Spleen (tissue), 13 donors: ENCODE results near the gene EMX1. TPM values are rescaled to one million over a fixed set of nuclear protein-coding genes. Genes with fewer than 3 reads are reported as not detected.
A peak's percentile ranks its signal among the peaks of the same experiment; 100 is the strongest.

Experiments
- DNase-seq: peaks from one replicate; pipeline ENCODE4 v3.0.0-alpha.2; 2020
- H3K27ac ChIP-seq, 8 donors: fragments of 200-600 bp; sonication (generic) in 7 of 8; 1 replicate in 4 of 8; 2 replicates in 4 of 8; pipeline versions ENCODE4 v1.5.0 to v1.8.0; 2016 to 2021; ENCODE audit warnings: inconsistent platforms in 4 of 8, mild to moderate bottlenecking in 4 of 8, moderate library complexity in 1 of 8
- H3K27me3 ChIP-seq, 7 donors: fragments of 200-600 bp; sonication (generic) in 6 of 7; replicated peaks in 1 of 7; 1 replicate in 4 of 7; 2 replicates in 3 of 7; pipeline versions ENCODE4 v1.5.0 to v1.8.0; 2016 to 2021; ENCODE audit warnings: inconsistent platforms in 3 of 7, mild to moderate bottlenecking in 1 of 7
- H3K36me3 ChIP-seq, 6 donors: fragments of 200-600 bp; sonication (generic) in 5 of 6; 1 replicate in 4 of 6; 2 replicates in 2 of 6; pipeline versions ENCODE4 v1.5.0 to v1.8.0; 2016 to 2021; ENCODE audit warnings: inconsistent platforms in 2 of 6
- H3K4me1 ChIP-seq, 6 donors: fragments of 200-600 bp; sonication (generic) in 5 of 6; 1 replicate in 3 of 6; 2 replicates in 3 of 6; pipeline versions ENCODE4 v1.5.0 to v1.8.0; 2016 to 2021; ENCODE audit warnings: inconsistent platforms in 3 of 6
- H3K4me3 ChIP-seq, 8 donors: fragments of 200-600 bp; sonication (generic) in 7 of 8; 1 replicate in 4 of 8; 2 replicates in 4 of 8; pipeline versions ENCODE4 v1.5.0 to v1.8.0; 2016 to 2021; ENCODE audit warnings: inconsistent platforms in 4 of 8, mild to moderate bottlenecking in 4 of 8, moderate library complexity in 2 of 8
- H3K9me3 ChIP-seq, 8 donors: fragments of 200-600 bp; sonication (generic) in 7 of 8; 1 replicate in 4 of 8; 2 replicates in 4 of 8; pipeline versions ENCODE4 v1.5.0 to v1.8.0; 2016 to 2021; ENCODE audit warnings: inconsistent platforms in 4 of 8
- CTCF ChIP-seq, 11 experiments: fragments of 200-600 bp in 7 of 11; fragments of 450-650 bp in 4 of 11; sonication (generic) in 4 of 11; IDR thresholded peaks in 8 of 11; conservative IDR thresholded peaks in 3 of 11; 1 replicate in 7 of 11; 2 replicates in 4 of 11; pipeline versions ENCODE4 v1.4.0 to v1.8.0; 2016 to 2021; ENCODE audit warnings: antibody characterized with exemption in 11 of 11, inconsistent platforms in 4 of 11, mild to moderate bottlenecking in 1 of 11
- POLR2A ChIP-seq, 3 donors: fragments of 450-650 bp; IDR thresholded peaks; one replicate each; pipeline ENCODE4 v1.5.1; 2017; ENCODE audit warnings: antibody characterized with exemption in 3 of 3, mild to moderate bottlenecking in 1 of 3
- POLR2AphosphoS5 ChIP-seq, 3 donors: sonication (generic); formaldehyde crosslinking; IDR thresholded peaks; one replicate each; pipeline ENCODE4 v1.5.1; 2017; ENCODE audit warnings: antibody characterized with exemption in 3 of 3
- WGBS, 5 donors: extraction: QIAGEN DNeasy Blood & Tissue Kit in 3 of 5; methylation state at CpG; one replicate each; pipeline versions ENCODE4 v1.1.5 to v1.1.7; 2013 to 2018; 5-methylcytosine and 5-hydroxymethylcytosine counted together
- intact Hi-C: fragments of 100-400 bp; cut with DNase I; formaldehyde crosslinking; loops from one replicate; pipeline ENCODE4 v1.15.0; 2023; ENCODE audit warnings: low total_unique reads
- long read RNA-seq, 2 donors: transcript quantifications; one replicate each; lab custom pipeline, GENCODE V29; 2026
- polyA plus RNA-seq, 3 donors: library from polyadenylated mRNA; stranded (reverse); fragments of 200-250 nt; gene quantifications; one replicate each; pipeline ENCODE4 v1.2.1, GENCODE V29; 2013
- total RNA-seq, 7 donors: library from RNA; depleted of rRNA in 3 of 7; stranded (reverse); fragments of >200 nt in 3 of 7; fragmentation: NEBNext Ultra II Directional in 4 of 7; extraction: Animal tissue kit (Norgen Biotek cat#: 25700) in 4 of 7; gene quantifications; one replicate each; pipeline versions ENCODE4 v1.1.0 to v1.2.1, GENCODE V29; 2016 to 2021
- donor health status: healthy with polysubstance abuse.
- donor health status: DM: no; HTN: no; CAD: no; lungs with moderate emphysema.
- donor health status: DM: no; HTN: no; CAD: no.
- donor health status: Bipolar disorder and iron deficiency.
- donor health status: healthy.
- donor health status: DM: no; HTN: no; CAD: no.
- donor health status: DM: yes; HTN: yes; CAD: no.

EMX1 gene
- total RNA-seq (not detected), polyA plus RNA-seq (not detected)
- long read RNA-seq, donor 1: 0 reads
- long read RNA-seq, donor 2: 0 reads

- peak within 1 kb of the TSS; percentile 18 to 68 (median 46) for H3K4me3 ChIP-seq
- H3K36me3 ChIP-seq: no peaks in the 10 kb centered on the region
- peaks cover 35 to 65% (median 61%) of the 10 kb centered on the region in 6 donors for H3K4me1 ChIP-seq
- H3K27me3 ChIP-seq: peaks cover 30 to 100% (median 100%) of the 10 kb centered on the region in 7 donors
- peak; percentile 79 for DNase-seq
- intact Hi-C loops: no loop called here
- no peak within 1 kb of the TSS for H3K27ac ChIP-seq
- H3K9me3 ChIP-seq: no peaks in the 10 kb centered on the region
- TF ChIP-seq POLR2A (IDR thresholded peaks at IDR 0.05): no peak
- no peak for TF ChIP-seq CTCF (IDR thresholded peaks at IDR 0.05 in 8 of 11, conservative IDR thresholded peaks at IDR 0.05 in 3 of 11)
- TF ChIP-seq POLR2AphosphoS5 (IDR thresholded peaks at IDR 0.05): no peak
- 0 to 2% (median 1%) methylated on average over 6 to 82 of the region's 82 CpGs for WGBS, 5 donors
These were observed at the start of gene EMX1 for GRCh38 chr2:72917138-72917876. Gene EMX1, plus strand, starts transcription at chr2:72917519. Its CDS starts 334 bp downstream, at chr2:72917853.

DNA sequence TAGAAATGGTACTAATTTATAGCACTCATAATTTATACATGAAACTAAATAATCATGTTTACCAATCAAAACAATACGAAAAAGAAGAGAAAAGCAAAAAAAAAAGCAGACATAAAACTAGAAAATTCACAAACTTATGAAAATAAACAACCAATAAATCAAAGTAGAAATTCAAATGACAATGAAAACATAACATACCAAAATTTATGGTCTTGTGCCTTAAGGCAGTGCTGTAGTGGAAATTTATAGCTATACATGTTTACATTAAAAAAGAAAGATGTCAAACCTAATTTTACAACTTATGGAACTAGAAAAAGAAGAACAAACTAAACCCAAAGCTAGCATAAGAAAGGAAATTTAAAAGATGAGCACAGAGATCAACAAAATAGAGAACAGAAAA, 46.3 kb upstream of the EMX1 start:
- DNase-seq: no peak
- Histone ChIP-seq H3K4me3 (no peak overlapping the region), H3K36me3 (no peaks in the 10 kb centered on the region), H3K9me3 (peaks cover 0 to 11% (median 2%) of the 10 kb centered on the region in 8 donors), H3K27ac (no peak overlapping the region), H3K4me1 (no peaks in the 10 kb centered on the region), H3K27me3 (peaks cover 0 to 36% (median 5%) of the 10 kb centered on the region in 7 donors)
- WGBS, 5 donors: 42 to 72% (median 51%) methylated on average over 1 of the region's 1 CpG
- intact Hi-C loops: no loop called here
- no peak for TF ChIP-seq CTCF (IDR thresholded peaks at IDR 0.05 in 8 of 11, conservative IDR thresholded peaks at IDR 0.05 in 3 of 11)
- TF ChIP-seq POLR2AphosphoS5 (IDR thresholded peaks at IDR 0.05): no peak
- no peak for TF ChIP-seq POLR2A (IDR thresholded peaks at IDR 0.05)

DNA sequence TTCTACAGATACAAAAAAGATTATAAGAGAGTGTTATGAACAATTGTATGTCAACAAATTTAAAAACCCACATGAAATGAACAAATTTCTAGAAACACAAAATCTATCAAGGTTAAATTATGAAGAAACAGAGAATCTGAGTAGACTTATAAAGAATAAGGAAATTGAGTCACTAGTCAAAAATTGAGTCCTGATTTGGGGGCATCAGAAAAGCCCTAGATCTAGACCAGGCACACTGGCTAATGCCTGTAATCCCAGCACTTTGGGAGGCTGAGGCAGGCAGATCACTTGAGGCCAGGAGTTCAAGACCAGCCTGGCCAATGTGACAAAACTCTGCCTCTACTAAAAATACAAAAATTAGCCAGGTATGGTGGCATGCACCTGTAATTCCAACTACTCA, 45.4 kb upstream of the EMX1 start:
- Histone ChIP-seq H3K27ac (no peak overlapping the region), H3K27me3 (peaks cover 0 to 36% (median 5%) of the 10 kb centered on the region in 7 donors), H3K4me1 (no peaks in the 10 kb centered on the region), H3K36me3 (no peaks in the 10 kb centered on the region), H3K4me3 (no peak overlapping the region), H3K9me3 (peaks cover 0 to 11% (median 2%) of the 10 kb centered on the region in 8 donors)
- DNase-seq: no peak
- intact Hi-C loops: no loop called here
- TF ChIP-seq POLR2A (IDR thresholded peaks at IDR 0.05) (no peak), CTCF (IDR thresholded peaks at IDR 0.05 in 8 of 11, conservative IDR thresholded peaks at IDR 0.05 in 3 of 11) (no peak), POLR2AphosphoS5 (IDR thresholded peaks at IDR 0.05) (no peak)

- Histone ChIP-seq H3K27ac (no peak overlapping the region), H3K36me3 (no peaks in the 10 kb centered on the region), H3K4me3 (no peak overlapping the region), H3K9me3 (no peaks in the 10 kb centered on the region), H3K4me1 (peaks cover 5 to 24% (median 17%) of the 10 kb centered on the region in 6 donors), H3K27me3 (peaks cover 0 to 87% (median 12%) of the 10 kb centered on the region in 7 donors)
- TF ChIP-seq POLR2AphosphoS5 (IDR thresholded peaks at IDR 0.05) (no peak), POLR2A (IDR thresholded peaks at IDR 0.05) (no peak), CTCF (IDR thresholded peaks at IDR 0.05 in 8 of 11, conservative IDR thresholded peaks at IDR 0.05 in 3 of 11) (no peak)
- no peak for DNase-seq
- intact Hi-C loops: no loop called here
- WGBS, 5 donors: 7 to 15% (median 12%) methylated on average over 4 of the region's 4 CpGs
These were observed 33.9 kb upstream of the EMX1 start for GRCh38 chr2:72883356-72883962.
